Gastrocnemius medialis (tissue), 4 donors: Measurements from ENCODE around the gene PLB1.

Source experiments
- POLR2A ChIP-seq, 2 donors: fragments of 450-650 bp; IDR thresholded peaks; one replicate each; pipeline ENCODE4 v1.6.1; 2017; ENCODE audit warnings: antibody characterized with exemption in 2 of 2, mild to moderate bottlenecking in 2 of 2, moderate library complexity in 2 of 2
- TF ChIP-seq, protein P1 (sequence below), 5 experiments: fragments of 450-650 bp in 3 of 5; fragments of 200-600 bp in 2 of 5; sonication (generic) in 2 of 5; IDR thresholded peaks in 4 of 5; conservative IDR thresholded peaks in 1 of 5; 1 replicate in 4 of 5; 2 replicates in 1 of 5; pipeline ENCODE4 v1.5.1; 2016 to 2019; ENCODE audit warnings: antibody characterized with exemption in 5 of 5, mild to moderate bottlenecking in 3 of 5, moderate library complexity in 3 of 5

DNA sequence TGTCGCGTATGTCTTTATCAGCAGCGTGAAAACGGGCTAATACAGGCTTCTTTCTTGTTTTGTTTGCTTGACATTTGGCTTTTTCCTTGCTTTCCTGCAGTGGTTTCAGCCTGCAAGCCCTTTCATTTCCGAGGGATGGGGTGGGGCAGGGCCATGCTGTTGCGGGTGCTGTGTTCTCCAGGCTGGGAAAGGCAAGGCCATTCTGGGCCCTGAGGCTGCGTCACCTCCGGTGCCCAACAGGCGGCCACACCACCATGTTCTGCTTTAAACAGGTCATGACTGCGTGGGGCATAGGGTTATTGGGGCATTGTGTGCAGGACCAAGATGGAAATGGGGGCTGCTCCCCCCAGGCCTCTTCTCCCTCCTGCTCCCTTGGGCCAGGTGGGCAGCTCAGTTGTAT is 38.6 kb upstream of the PLB1 start:
- TF ChIP-seq, protein P1, sequence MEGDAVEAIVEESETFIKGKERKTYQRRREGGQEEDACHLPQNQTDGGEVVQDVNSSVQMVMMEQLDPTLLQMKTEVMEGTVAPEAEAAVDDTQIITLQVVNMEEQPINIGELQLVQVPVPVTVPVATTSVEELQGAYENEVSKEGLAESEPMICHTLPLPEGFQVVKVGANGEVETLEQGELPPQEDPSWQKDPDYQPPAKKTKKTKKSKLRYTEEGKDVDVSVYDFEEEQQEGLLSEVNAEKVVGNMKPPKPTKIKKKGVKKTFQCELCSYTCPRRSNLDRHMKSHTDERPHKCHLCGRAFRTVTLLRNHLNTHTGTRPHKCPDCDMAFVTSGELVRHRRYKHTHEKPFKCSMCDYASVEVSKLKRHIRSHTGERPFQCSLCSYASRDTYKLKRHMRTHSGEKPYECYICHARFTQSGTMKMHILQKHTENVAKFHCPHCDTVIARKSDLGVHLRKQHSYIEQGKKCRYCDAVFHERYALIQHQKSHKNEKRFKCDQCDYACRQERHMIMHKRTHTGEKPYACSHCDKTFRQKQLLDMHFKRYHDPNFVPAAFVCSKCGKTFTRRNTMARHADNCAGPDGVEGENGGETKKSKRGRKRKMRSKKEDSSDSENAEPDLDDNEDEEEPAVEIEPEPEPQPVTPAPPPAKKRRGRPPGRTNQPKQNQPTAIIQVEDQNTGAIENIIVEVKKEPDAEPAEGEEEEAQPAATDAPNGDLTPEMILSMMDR (IDR thresholded peaks at IDR 0.05 in 4 of 5, conservative IDR thresholded peaks at IDR 0.05 in 1 of 5): no peak
- TF ChIP-seq POLR2A (IDR thresholded peaks at IDR 0.05): no peak
